Adrenal gland (tissue), 12 donors: ENCODE measurements around the gene IGDCC3. TPM values are rescaled to one million over a fixed set of nuclear protein-coding genes. Genes with fewer than 3 reads are reported as not detected.
A peak's percentile ranks its signal among the peaks of the same experiment; 100 is the strongest.

Experiments used
- DNase-seq, 7 donors: peaks; one replicate each; pipeline ENCODE4 v3.0.0-alpha.2; 2019 to 2020
- H3K27ac ChIP-seq, 5 donors: fragments of 200-600 bp; sonication (generic) in 4 of 5; 1 replicate in 3 of 5; 2 replicates in 2 of 5; pipeline versions ENCODE4 v1.5.1 to v1.8.0; 2016 to 2020; ENCODE audit warnings: mild to moderate bottlenecking in 1 of 5
- H3K27me3 ChIP-seq: fragments of 200-600 bp; 2 replicates; pipeline ENCODE4 v1.8.0; 2021
- H3K36me3 ChIP-seq, 2 donors: fragments of 200-600 bp; replicated peaks in 1 of 2; 1 replicate in 1 of 2; 2 replicates in 1 of 2; pipeline versions ENCODE4 v1.5.1 to v1.8.0; 2018 to 2022
- H3K4me1 ChIP-seq, 2 donors: fragments of 200-600 bp; replicated peaks in 1 of 2; 1 replicate in 1 of 2; 2 replicates in 1 of 2; pipeline versions ENCODE4 v1.5.1 to v1.8.0; 2018 to 2021
- H3K4me3 ChIP-seq, 4 donors: fragments of 200-600 bp; sonication (generic) in 3 of 4; one replicate each; pipeline ENCODE4 v1.5.1; 2016 to 2018
- H3K9me3 ChIP-seq, 3 donors: fragments of 200-600 bp; sonication (generic) in 1 of 3; replicated peaks in 1 of 3; 1 replicate in 2 of 3; 2 replicates in 1 of 3; pipeline versions ENCODE4 v1.5.1 to v1.8.0; 2016 to 2021
- CTCF ChIP-seq, 6 experiments: fragments of 450-650 bp in 4 of 6; fragments of 200-600 bp in 2 of 6; sonication (generic) in 1 of 6; IDR thresholded peaks; 1 replicate in 5 of 6; 2 replicates in 1 of 6; pipeline versions ENCODE4 v1.5.1 to v1.8.0; 2016 to 2021; ENCODE audit warnings: antibody characterized with exemption in 6 of 6, mild to moderate bottlenecking in 2 of 6, moderate library complexity in 1 of 6
- POLR2A ChIP-seq, 2 donors: fragments of 450-650 bp; IDR thresholded peaks; one replicate each; pipeline ENCODE4 v1.6.1; 2017; ENCODE audit warnings: antibody characterized with exemption in 2 of 2, mild to moderate bottlenecking in 2 of 2, moderate library complexity in 1 of 2
- WGBS, 4 donors: extraction: QIAGEN DNeasy Blood & Tissue Kit in 2 of 4; methylation state at CpG; one replicate each; pipeline versions ENCODE4 v1.1.5 to v1.1.7; 2013 to 2017; 5-methylcytosine and 5-hydroxymethylcytosine counted together
- intact Hi-C, 2 donors: fragments of 100-400 bp; cut with DNase I; formaldehyde crosslinking; loops; one replicate each; pipeline versions ENCODE4 v1.14.1 to v1.15.0; 2022 to 2023
- polyA plus RNA-seq, 3 donors: library from polyadenylated mRNA; stranded (reverse); fragments of 200-250 nt in 2 of 3; fragments of 350-450 nt in 1 of 3; fragmentation: Illumina TruSeq in 1 of 3; extraction: RNeasy Lipid Tissue Mini Kit (QIAGEN cat#74804) in 1 of 3; gene quantifications; one replicate each; pipeline ENCODE4 v1.2.3, GENCODE V29; 2013 to 2014
- total RNA-seq, 9 donors: library from RNA; depleted of rRNA in 4 of 9; stranded (reverse); fragments of >200 nt in 4 of 9; fragments of 120-200 nt in 1 of 9; fragmentation: NEBNext Ultra II Directional in 1 of 9; extraction: Animal tissue kit (Norgen Biotek cat#: 25700) in 1 of 9; gene quantifications; one replicate each; pipeline versions ENCODE4 v1.1.0 to v1.2.4, GENCODE V29; 2013 to 2023
- donor health status: healthy with polysubstance abuse.
- donor health status: Bipolar disorder and iron deficiency.
- donor health status: DM: yes; HTN: yes; CAD: no.
- donor health status: DM: no; HTN: no; CAD: no.
- donor health status: DM: no; HTN: no; CAD: no.
- donor health status: DM: yes; HTN: yes; CAD: no.

The IGDCC3 gene
- total and polyA plus RNA-seq, 12 donors = 0.13 to 0.39 (median 0.29) TPM; not detected in 7

- intact Hi-C loops = no loop called here
- Histone ChIP-seq H3K27ac (peak overlapping the region in 3 of 5 donors; percentile 32 to 74 (median 55)), H3K4me1 (peaks cover 5 to 15% of the 10 kb centered on the region in 2 donors), H3K9me3 (no peaks in the 10 kb centered on the region), H3K36me3 (no peaks in the 10 kb centered on the region), H3K27me3 (no peaks in the 10 kb centered on the region), H3K4me3 (no peak overlapping the region)
- WGBS, 4 donors = 36 to 51% (median 44%) methylated on average over 3 of the region's 3 CpGs
- no peak for TF ChIP-seq CTCF (IDR thresholded peaks at IDR 0.05)
- TF ChIP-seq POLR2A (IDR thresholded peaks at IDR 0.05) = no peak
- peak in 1 of 7 donors; percentile 49 for DNase-seq
These were observed 66.0 kb downstream of the IGDCC3 start for GRCh38 chr15:65311760-65312159.

- WGBS, 4 donors = 84 to 91% (median 87%) methylated on average over 10 of the region's 10 CpGs
- intact Hi-C loops = no loop called here
- TF ChIP-seq POLR2A (IDR thresholded peaks at IDR 0.05) (no peak), CTCF (IDR thresholded peaks at IDR 0.05) (no peak)
- H3K4me1 ChIP-seq = peaks cover 5 to 15% of the 10 kb centered on the region in 2 donors
- H3K27ac ChIP-seq = peak overlapping the region in 1 of 5 donors; percentile 24
- H3K36me3 ChIP-seq = no peaks in the 10 kb centered on the region
- H3K27me3 ChIP-seq = no peaks in the 10 kb centered on the region
- DNase-seq = no peak
- H3K9me3 ChIP-seq = no peaks in the 10 kb centered on the region
- no peak overlapping the region for H3K4me3 ChIP-seq
These were observed 67.2 kb downstream of the IGDCC3 start for GRCh38 chr15:65310431-65311137.

- peaks cover 5 to 20% of the 10 kb centered on the region in 2 donors for H3K4me1 ChIP-seq
- TF ChIP-seq POLR2A (IDR thresholded peaks at IDR 0.05) (no peak), CTCF (IDR thresholded peaks at IDR 0.05) (no peak)
- no peaks in the 10 kb centered on the region for H3K36me3 ChIP-seq
- DNase-seq = no peak
- intact Hi-C loops = no loop called here
- 86 to 90% (median 87%) methylated on average over 9 to 12 of the region's 12 CpGs for WGBS, 4 donors
- peak overlapping the region in 1 of 5 donors; percentile 24 for H3K27ac ChIP-seq
- no peaks in the 10 kb centered on the region for H3K9me3 ChIP-seq
- H3K4me3 ChIP-seq = no peak overlapping the region
- no peaks in the 10 kb centered on the region for H3K27me3 ChIP-seq
These were observed 67.9 kb downstream of the IGDCC3 start for GRCh38 chr15:65309882-65310418.

- H3K36me3 ChIP-seq = no peaks in the 10 kb centered on the region
- H3K27ac ChIP-seq = no peak overlapping the region
- TF ChIP-seq CTCF (IDR thresholded peaks at IDR 0.05) (no peak), POLR2A (IDR thresholded peaks at IDR 0.05) (no peak)
- 87 to 91% (median 88%) methylated on average over 6 of the region's 6 CpGs for WGBS, 4 donors
- H3K4me3 ChIP-seq = no peak overlapping the region
- H3K27me3 ChIP-seq = no peaks in the 10 kb centered on the region
- no peaks in the 10 kb centered on the region for H3K9me3 ChIP-seq
- no peak for DNase-seq
- H3K4me1 ChIP-seq = peaks cover 9 to 26% of the 10 kb centered on the region in 2 donors
- intact Hi-C loops = no loop called here
These were observed 69.8 kb downstream of the IGDCC3 start for GRCh38 chr15:65307978-65308377.
